Measurements from ENCODE around the gene GBE1. TPM values are rescaled to one million over a fixed set of nuclear protein-coding genes. Genes with fewer than 3 reads are reported as not detected.

GBE1 gene
- total and polyA plus RNA-seq, 10 of the 15 experiments (the other 5 are each of a cell fraction or from before 2014, with no cell fraction given): 21.4 to 62.2 (median 41.5) TPM

DNA sequence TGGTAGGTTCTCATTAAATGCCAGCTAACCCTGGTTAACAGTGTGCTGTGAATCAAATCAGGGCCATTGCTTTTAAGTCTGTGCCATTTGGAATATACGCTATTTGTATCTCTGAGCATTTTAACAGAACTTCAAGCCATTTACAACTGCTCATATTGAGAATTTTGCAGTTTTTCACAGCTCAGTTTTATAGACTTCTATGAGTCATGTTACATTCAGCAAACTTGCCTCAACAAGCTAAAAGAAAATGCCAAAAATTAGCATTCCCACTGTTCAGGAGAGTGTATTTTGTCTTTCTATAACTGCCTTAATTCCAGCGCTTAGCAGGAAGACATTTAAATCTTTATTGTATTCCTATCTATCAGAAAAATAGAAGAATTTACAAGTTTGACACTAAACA, 196.4 kb downstream of the GBE1 start:
- 97% methylated on average over 2 of the region's 2 CpGs for WGBS (ENCODE audit: insufficient coverage, insufficient replicate concordance, low lambda C conversion rate, missing lambda C conversion rate)
- no peak overlapping the region for H3K4me2 ChIP-seq (ENCODE audit: control insufficient read depth, insufficient read depth)
- H3K27ac ChIP-seq (ENCODE audit: control insufficient read depth, insufficient read depth): no peak overlapping the region
- RAD21 ChIA-PET (ENCODE audit: unreplicated experiment): no interaction called here
- SMC1A ChIA-PET (ENCODE audit: uncharacterized antibody, unreplicated experiment): no interaction called here
- no peaks in the 10 kb centered on the region for H3K27me3 ChIP-seq (replicated peaks in 1 of 2; ENCODE audit: control insufficient read depth in 2 of 2, insufficient read depth in 2 of 2, low read length in 1 of 2)
- no peak overlapping the region for H3K9ac ChIP-seq (ENCODE audit: control insufficient read depth, insufficient read depth, low read length)
- H3K9me3 ChIP-seq (replicated peaks; ENCODE audit: control insufficient read depth, insufficient read depth, low read length): no peaks in the 10 kb centered on the region; the same call in 2 of the 3 replicates
- no peak for ATAC-seq
- POLR2A ChIA-PET: no interaction called here
- no peak overlapping the region for H3K4me3 ChIP-seq
- no peak overlapping the region for H2AFZ ChIP-seq (ENCODE audit: control insufficient read depth, low read depth, low read length)
- FAIRE-seq: no peak
- TF ChIP-seq SMAD1 (IDR thresholded peaks at IDR 0.05; ENCODE audit: low read depth, partially characterized antibody): no peak
- no peak for TF ChIP-seq WRNIP1 (IDR thresholded peaks at IDR 0.05; ENCODE audit: borderline replicate concordance, low read depth, low read length)
- TF ChIP-seq EED (IDR thresholded peaks at IDR 0.05; ENCODE audit: low read depth): no peak
- TF ChIP-seq, protein P1, sequence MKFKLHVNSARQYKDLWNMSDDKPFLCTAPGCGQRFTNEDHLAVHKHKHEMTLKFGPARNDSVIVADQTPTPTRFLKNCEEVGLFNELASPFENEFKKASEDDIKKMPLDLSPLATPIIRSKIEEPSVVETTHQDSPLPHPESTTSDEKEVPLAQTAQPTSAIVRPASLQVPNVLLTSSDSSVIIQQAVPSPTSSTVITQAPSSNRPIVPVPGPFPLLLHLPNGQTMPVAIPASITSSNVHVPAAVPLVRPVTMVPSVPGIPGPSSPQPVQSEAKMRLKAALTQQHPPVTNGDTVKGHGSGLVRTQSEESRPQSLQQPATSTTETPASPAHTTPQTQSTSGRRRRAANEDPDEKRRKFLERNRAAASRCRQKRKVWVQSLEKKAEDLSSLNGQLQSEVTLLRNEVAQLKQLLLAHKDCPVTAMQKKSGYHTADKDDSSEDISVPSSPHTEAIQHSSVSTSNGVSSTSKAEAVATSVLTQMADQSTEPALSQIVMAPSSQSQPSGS (IDR thresholded peaks at IDR 0.05; ENCODE audit: low read length): no peak
- TF ChIP-seq RB1 (IDR thresholded peaks at IDR 0.05; ENCODE audit: borderline replicate concordance): no peak
- TF ChIP-seq FOS (IDR thresholded peaks at IDR 0.05; ENCODE audit: borderline replicate concordance, extremely low read depth, insufficient read length): no peak
- TF ChIP-seq, protein P2, sequence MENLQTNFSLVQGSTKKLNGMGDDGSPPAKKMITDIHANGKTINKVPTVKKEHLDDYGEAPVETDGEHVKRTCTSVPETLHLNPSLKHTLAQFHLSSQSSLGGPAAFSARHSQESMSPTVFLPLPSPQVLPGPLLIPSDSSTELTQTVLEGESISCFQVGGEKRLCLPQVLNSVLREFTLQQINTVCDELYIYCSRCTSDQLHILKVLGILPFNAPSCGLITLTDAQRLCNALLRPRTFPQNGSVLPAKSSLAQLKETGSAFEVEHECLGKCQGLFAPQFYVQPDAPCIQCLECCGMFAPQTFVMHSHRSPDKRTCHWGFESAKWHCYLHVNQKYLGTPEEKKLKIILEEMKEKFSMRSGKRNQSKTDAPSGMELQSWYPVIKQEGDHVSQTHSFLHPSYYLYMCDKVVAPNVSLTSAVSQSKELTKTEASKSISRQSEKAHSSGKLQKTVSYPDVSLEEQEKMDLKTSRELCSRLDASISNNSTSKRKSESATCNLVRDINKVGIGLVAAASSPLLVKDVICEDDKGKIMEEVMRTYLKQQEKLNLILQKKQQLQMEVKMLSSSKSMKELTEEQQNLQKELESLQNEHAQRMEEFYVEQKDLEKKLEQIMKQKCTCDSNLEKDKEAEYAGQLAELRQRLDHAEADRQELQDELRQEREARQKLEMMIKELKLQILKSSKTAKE (IDR thresholded peaks at IDR 0.05; ENCODE audit: low read depth, poor library complexity, severe bottlenecking): no peak
- TF ChIP-seq RBBP5 (conservative IDR thresholded peaks at IDR 0.05): no peak
- no peak for TF ChIP-seq GABPA (IDR thresholded peaks at IDR 0.05; ENCODE audit: low read depth)
- intact Hi-C loops (cut with micrococcal nuclease; ENCODE audit: unreplicated experiment): no loop called here
- DNase-seq (ENCODE audit: low read depth, low spot score): no peak
- no peaks in the 10 kb centered on the region for H3K79me2 ChIP-seq (ENCODE audit: control insufficient read depth, insufficient read depth, low read length)
- H3K4me1 ChIP-seq (ENCODE audit: control insufficient read depth, insufficient read depth, low read length): no peaks in the 10 kb centered on the region
- in situ Hi-C loops (cut with MboI): no loop called here
- no TSS peak for BruUV-seq (replicated peaks)
- CTCF ChIA-PET: interaction anchor here (0.6 to 1.0 kb wide), 2 partner anchors 12 to 86 kb away, joined by 3 read pairs; no protein-coding TSS in a partner anchor
- no peaks in the 10 kb centered on the region for H3K36me3 ChIP-seq (ENCODE audit: control insufficient read depth in 2 of 2, insufficient read depth in 2 of 2, low read length in 1 of 2)
- H4K20me1 ChIP-seq (ENCODE audit: control insufficient read depth, insufficient read depth): no peaks in the 10 kb centered on the region
